ENCODE data around the gene MCRIP1. TPM values are rescaled to one million over a fixed set of nuclear protein-coding genes. Genes with fewer than 3 reads are reported as not detected.
A peak's percentile ranks its signal among the peaks of the same experiment; 100 is the strongest.

Gene MCRIP1
- total and polyA plus RNA-seq, 9 of the 15 experiments (the other 6 are each of a cell fraction or from before 2014, with no cell fraction given) = 0.39 to 35.8 (median 9.7) TPM

DNA sequence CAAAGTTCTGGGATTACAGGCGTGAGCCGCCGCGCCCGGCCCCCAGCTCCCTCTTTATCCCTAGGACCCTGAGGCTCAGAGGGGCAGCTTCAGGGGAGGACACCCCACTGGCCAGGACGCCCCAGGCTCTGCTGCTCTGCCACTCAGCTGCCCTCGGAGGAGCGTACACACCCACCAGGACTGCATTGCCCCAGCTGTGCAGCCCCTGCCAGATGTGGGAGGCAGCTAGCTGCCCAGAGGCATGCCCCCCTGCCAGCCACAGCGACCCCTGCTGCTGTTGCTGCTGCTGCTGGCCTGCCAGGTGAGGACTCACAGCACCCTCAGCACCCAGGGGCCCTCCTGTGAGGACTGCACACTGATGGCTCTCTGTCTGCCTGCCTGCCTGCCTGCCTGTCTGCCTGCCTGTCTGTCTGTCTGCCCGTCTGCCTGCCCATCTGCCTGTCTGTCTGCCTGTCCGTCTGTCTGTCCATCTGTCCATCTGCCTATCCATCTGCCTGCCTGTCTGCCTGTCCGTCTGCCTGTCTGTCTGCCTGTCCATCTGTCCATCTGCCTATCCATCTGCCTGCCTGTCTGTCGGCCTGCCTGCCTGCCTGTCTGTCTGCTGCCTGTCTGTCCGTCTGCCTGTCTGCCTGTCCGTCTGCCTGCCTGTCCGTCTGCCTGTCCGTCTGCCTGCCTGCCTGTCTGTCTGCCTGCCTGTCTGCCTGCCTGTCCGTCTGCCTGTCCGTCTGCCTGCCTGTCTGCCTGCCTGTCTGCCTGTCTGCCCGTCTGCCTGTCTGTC is 24.1 kb downstream of the MCRIP1 start (continued):
- TF ChIP-seq GABPB2 (CRISPR knock-in tag; conservative IDR thresholded peaks at IDR 0.05) = no peak
- TF ChIP-seq, protein P1, sequence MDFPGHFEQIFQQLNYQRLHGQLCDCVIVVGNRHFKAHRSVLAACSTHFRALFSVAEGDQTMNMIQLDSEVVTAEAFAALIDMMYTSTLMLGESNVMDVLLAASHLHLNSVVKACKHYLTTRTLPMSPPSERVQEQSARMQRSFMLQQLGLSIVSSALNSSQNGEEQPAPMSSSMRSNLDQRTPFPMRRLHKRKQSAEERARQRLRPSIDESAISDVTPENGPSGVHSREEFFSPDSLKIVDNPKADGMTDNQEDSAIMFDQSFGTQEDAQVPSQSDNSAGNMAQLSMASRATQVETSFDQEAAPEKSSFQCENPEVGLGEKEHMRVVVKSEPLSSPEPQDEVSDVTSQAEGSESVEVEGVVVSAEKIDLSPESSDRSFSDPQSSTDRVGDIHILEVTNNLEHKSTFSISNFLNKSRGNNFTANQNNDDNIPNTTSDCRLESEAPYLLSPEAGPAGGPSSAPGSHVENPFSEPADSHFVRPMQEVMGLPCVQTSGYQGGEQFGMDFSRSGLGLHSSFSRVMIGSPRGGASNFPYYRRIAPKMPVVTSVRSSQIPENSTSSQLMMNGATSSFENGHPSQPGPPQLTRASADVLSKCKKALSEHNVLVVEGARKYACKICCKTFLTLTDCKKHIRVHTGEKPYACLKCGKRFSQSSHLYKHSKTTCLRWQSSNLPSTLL (IDR thresholded peaks at IDR 0.05) = no peak
- TF ChIP-seq CBX3 (IDR thresholded peaks at IDR 0.05; ENCODE audit: borderline replicate concordance in 1 of 2, low read length in 2 of 2) = peak in 1 of 2 experiments; percentile 31; a peak in 1 of 3 replicates
- no peak for TF ChIP-seq ZNF589 (CRISPR knock-in tag; IDR thresholded peaks at IDR 0.05; ENCODE audit: low read depth)
- TF ChIP-seq, protein P2, sequence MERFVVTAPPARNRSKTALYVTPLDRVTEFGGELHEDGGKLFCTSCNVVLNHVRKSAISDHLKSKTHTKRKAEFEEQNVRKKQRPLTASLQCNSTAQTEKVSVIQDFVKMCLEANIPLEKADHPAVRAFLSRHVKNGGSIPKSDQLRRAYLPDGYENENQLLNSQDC (CRISPR knock-in tag; IDR thresholded peaks at IDR 0.05) = no peak
- TF ChIP-seq NFE2 (IDR thresholded peaks at IDR 0.05; ENCODE audit: low read depth) = no peak
- TF ChIP-seq NRF1 (conservative IDR thresholded peaks at IDR 0.05 in 1 of 2, IDR thresholded peaks at IDR 0.05 in 1 of 2) = no peak

DNA sequence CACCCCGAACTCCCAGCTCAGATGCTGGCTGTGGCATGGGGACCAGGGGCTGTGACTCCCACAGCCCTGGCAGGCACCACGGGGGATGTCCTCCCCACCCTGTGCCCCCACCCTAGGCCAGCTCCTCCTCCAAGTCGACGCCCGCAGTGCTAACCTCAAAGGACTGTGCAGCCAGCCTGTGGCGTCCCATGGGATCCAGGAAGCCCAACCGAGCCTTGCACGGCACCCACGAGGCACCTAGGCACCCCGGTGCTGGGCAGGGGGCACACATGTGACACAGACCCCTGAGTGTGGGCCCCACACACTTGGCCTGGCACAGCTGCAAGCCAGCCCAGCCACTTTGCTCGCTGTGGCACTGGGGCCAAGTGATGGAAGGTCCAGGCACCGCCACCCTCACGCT is 25.3 kb downstream of the MCRIP1 start:
- DNase-seq (ENCODE audit: extremely low read depth in 1 of 4, low spot score in 3 of 4) (no peak), ATAC-seq (no peak), FAIRE-seq (no peak)
- ChIA-PET CTCF (ENCODE audit: low intra/inter-chr PET ratio) (no interaction called here), POLR2A (interaction anchor here (0.5 to 1.8 kb wide), 7 partner anchors 7 to 243 kb away, joined by 3 to 6 read pairs (median 4); no protein-coding TSS in a partner anchor)
- TF ChIP-seq XRCC5 (IDR thresholded peaks at IDR 0.05; ENCODE audit: low read depth, low read length) (no peak), DDX20 (tag; IDR thresholded peaks at IDR 0.05; ENCODE audit: low read depth) (no peak), ZNF785 (CRISPR knock-in tag; IDR thresholded peaks at IDR 0.05) (no peak), ARID2 (IDR thresholded peaks at IDR 0.05) (no peak), RBM25 (IDR thresholded peaks at IDR 0.05; ENCODE audit: low read depth, low read length, severe bottlenecking) (no peak), RFX7 (CRISPR knock-in tag; IDR thresholded peaks at IDR 0.05) (no peak)
- no peak overlapping the region for H3K4me2 ChIP-seq (ENCODE audit: insufficient read depth, low read length)
- no peak overlapping the region for H3K4me3 ChIP-seq
- H2AFZ ChIP-seq (ENCODE audit: low read depth, low read length) = no peak overlapping the region
- no peak overlapping the region for H3K27ac ChIP-seq (ENCODE audit: extremely low read depth, low read depth, low read length)
- peaks cover 14% of the 10 kb centered on the region for H4K20me1 ChIP-seq (replicated peaks; ENCODE audit: control insufficient read depth, insufficient read depth, low read length)
- peaks cover 0 to 90% of the 10 kb centered on the region in 2 experiments; a peak in 3 of 5 replicates for H3K4me1 ChIP-seq (replicated peaks in 1 of 2; ENCODE audit: control insufficient read depth in 2 of 2, insufficient read depth in 2 of 2, low read length in 2 of 2)
- WGBS (ENCODE audit: insufficient coverage, low coverage, missing lambda C conversion rate) = 7% methylated on average over 12 of the region's 13 CpGs
- no peaks in the 10 kb centered on the region for H3K9me1 ChIP-seq (ENCODE audit: control insufficient read depth, insufficient read depth, low read length)
- no TSS peak for BruUV-seq (replicated peaks)
- H3K27me3 ChIP-seq (ENCODE audit: control insufficient read depth in 2 of 2, insufficient read depth in 2 of 2, low read length in 2 of 2) = peaks cover 25 to 83% of the 10 kb centered on the region in 2 experiments; a peak in 4 of 5 replicates
- H3K36me3 ChIP-seq (ENCODE audit: control insufficient read depth, insufficient read depth, low read length) = no peaks in the 10 kb centered on the region
- in situ Hi-C loops (cut with MboI) (loop anchor here (5.0 kb wide), 1 partner anchor 71 kb away; no protein-coding TSS in a partner anchor), intact Hi-C loops (cut with micrococcal nuclease) (no loop called here)
- no peaks in the 10 kb centered on the region for H3K9me3 ChIP-seq (replicated peaks; ENCODE audit: control insufficient read depth, insufficient read depth, low read depth, low read length)
- H3K9ac ChIP-seq (ENCODE audit: insufficient read depth in 1 of 2, low read depth in 2 of 2, low read length in 2 of 2) = peak overlapping the region in 1 of 2 experiments; percentile 79; a peak in 1 of 4 replicates
- H3K79me2 ChIP-seq (ENCODE audit: control insufficient read depth, insufficient read depth, low read length) = no peaks in the 10 kb centered on the region

Measured in K562 (cell line).